H1 (cell line): ENCODE results near the gene ASCL5. TPM values are rescaled to one million over a fixed set of nuclear protein-coding genes. Genes with fewer than 3 reads are reported as not detected.

Experiments
- CTCF ChIA-PET: fragments of 300-600 bp; sonication (Branson Sonifier 250); formaldehyde crosslinking; loops from one replicate; lab custom pipeline; 2021; ENCODE audit not compliant: partially characterized antibody; lab: Charles Lee
- POLR2A ChIA-PET: fragments of 300-600 bp; sonication (Branson Sonifier 250); formaldehyde crosslinking; loops from one replicate; lab custom pipeline; 2021; ENCODE audit warnings: inconsistent platforms; ENCODE audit not compliant: partially characterized antibody; lab: Charles Lee
- DNase-seq, 2 experiments: peaks; one replicate each; pipeline versions ENCODE4 v3.0.0 to v3.0.0-alpha.2; 2010 to 2022; ENCODE audit warnings: low spot score in 2 of 2, low read depth in 1 of 2, mixed read lengths in 1 of 2
- FAIRE-seq: peaks from 2 replicates; lab custom pipeline; 2011; peaks lifted over from hg19 to GRCh38; lab: Jason Lieb, UNC
- H2AFZ ChIP-seq: 2 replicates; pipeline ENCODE4 v1.8.1; 2012; ENCODE audit warnings: low read length, inconsistent platforms
- H2AK5ac ChIP-seq: 2 replicates; pipeline ENCODE4 v1.6.1; 2013; ENCODE audit warnings: low read depth, low read length
- H2BK120ac ChIP-seq: replicated peaks from 2 replicates; pipeline ENCODE3; 2013; ENCODE audit warnings: low read depth, low read length, inconsistent platforms
- H2BK12ac ChIP-seq: 2 replicates; pipeline ENCODE4 v1.6.1; 2013; ENCODE audit warnings: low read depth, low read length
- H2BK15ac ChIP-seq: 2 replicates; pipeline ENCODE4 v1.6.1; 2013; ENCODE audit warnings: low read length
- H2BK20ac ChIP-seq: 2 replicates; pipeline ENCODE4 v1.6.1; 2013; ENCODE audit warnings: low read length
- H2BK5ac ChIP-seq: 2 replicates; pipeline ENCODE4 v1.6.1; 2013; ENCODE audit warnings: low read depth, low read length
- H3K14ac ChIP-seq: 2 replicates; pipeline ENCODE4 v1.6.1; 2013; ENCODE audit warnings: inconsistent platforms; ENCODE audit not compliant: insufficient read length
- H3K18ac ChIP-seq: 2 replicates; pipeline ENCODE4 v1.6.1; 2013; ENCODE audit warnings: low read length; ENCODE audit errors: extremely low read depth
- H3K23ac ChIP-seq: 2 replicates; pipeline ENCODE4 v1.6.1; 2013; ENCODE audit warnings: inconsistent platforms; ENCODE audit not compliant: insufficient read length
- H3K23me2 ChIP-seq: 2 replicates; pipeline ENCODE4 v1.6.1; 2013; ENCODE audit warnings: low read depth, low read length
- H3K27ac ChIP-seq: 2 replicates; pipeline ENCODE4 v1.6.1; 2011; ENCODE audit warnings: low read depth, low read length, inconsistent platforms
- H3K27me3 ChIP-seq, 4 experiments: replicated peaks in 1 of 4; 1 replicate in 1 of 4; 2 replicates in 3 of 4; pipeline versions ENCODE4 v1.6.1 to v1.8.1; 2011 to 2013; ENCODE audit warnings: low read length in 3 of 4, mild to moderate bottlenecking in 3 of 4, inconsistent platforms in 2 of 4, mixed read lengths in 2 of 4, moderate library complexity in 1 of 4; ENCODE audit not compliant: control insufficient read depth in 3 of 4, insufficient read depth in 3 of 4; ENCODE audit errors: extremely low read depth in 1 of 4
- H3K36me3 ChIP-seq, 4 experiments: 2 replicates each; pipeline versions ENCODE4 v1.6.1 to v1.8.1; 2011 to 2013; ENCODE audit warnings: mild to moderate bottlenecking in 4 of 4, low read length in 3 of 4, moderate library complexity in 2 of 4, control low read depth in 1 of 4, inconsistent platforms in 1 of 4; ENCODE audit not compliant: insufficient read depth in 4 of 4, control insufficient read depth in 2 of 4
- H3K4ac ChIP-seq: replicated peaks from 2 replicates; pipeline ENCODE3; 2013; ENCODE audit warnings: low read length, low read depth, mixed read lengths, inconsistent platforms; ENCODE audit not compliant: insufficient read length
- H3K4me1 ChIP-seq, 4 experiments: replicated peaks in 1 of 4; 1 replicate in 1 of 4; 2 replicates in 3 of 4; pipeline versions ENCODE4 v1.6.1 to v1.8.1; 2011 to 2013; ENCODE audit warnings: low read length in 3 of 4, inconsistent platforms in 2 of 4, mixed read lengths in 1 of 4; ENCODE audit not compliant: insufficient read depth in 4 of 4, control insufficient read depth in 3 of 4
- H3K4me2 ChIP-seq, 2 experiments: 2 replicates each; pipeline versions ENCODE4 v1.6.1 to v1.8.1; 2011 to 2013; ENCODE audit warnings: low read depth in 2 of 2, low read length in 2 of 2, control low read depth in 1 of 2, inconsistent platforms in 1 of 2, mild to moderate bottlenecking in 1 of 2; ENCODE audit not compliant: insufficient read depth in 1 of 2
- H3K4me3 ChIP-seq, 4 experiments: fragments of 200-600, 300-600 bp in 1 of 4; sonication (generic), shearing (Covaris generic), sonication (Bioruptor Twin) in 1 of 4; 2 replicates each; pipeline versions ENCODE4 v1.5.1 to v1.8.1; 2011 to 2016; ENCODE audit warnings: low read length in 4 of 4, low read depth in 3 of 4, control low read depth in 2 of 4, inconsistent platforms in 2 of 4, mild to moderate bottlenecking in 2 of 4, mixed read lengths in 1 of 4, moderate library complexity in 1 of 4; ENCODE audit not compliant: insufficient read depth in 2 of 4; ENCODE audit errors: extremely low read depth in 1 of 4
- H3K56ac ChIP-seq: replicated peaks from 2 replicates; pipeline ENCODE3; 2013; ENCODE audit warnings: low read depth, mild to moderate bottlenecking, mixed read lengths, low read length, inconsistent platforms; ENCODE audit not compliant: insufficient read length
- H3K79me1 ChIP-seq: 2 replicates; pipeline ENCODE4 v1.6.1; 2013; ENCODE audit warnings: low read depth, low read length, control low read depth
- H3K79me2 ChIP-seq, 2 experiments: 2 replicates each; pipeline versions ENCODE4 v1.6.1 to v1.8.1; 2012 to 2013; ENCODE audit warnings: low read length in 2 of 2, mild to moderate bottlenecking in 2 of 2, inconsistent platforms in 1 of 2; ENCODE audit not compliant: insufficient read depth in 2 of 2, control insufficient read depth in 1 of 2
- H3K9ac ChIP-seq, 4 experiments: replicated peaks in 1 of 4; 1 replicate in 1 of 4; 2 replicates in 3 of 4; pipeline versions ENCODE4 v1.6.1 to v1.8.1; 2011 to 2013; ENCODE audit warnings: low read depth in 3 of 4, low read length in 3 of 4, control low read depth in 2 of 4, mild to moderate bottlenecking in 2 of 4, moderate library complexity in 2 of 4, inconsistent platforms in 1 of 4; ENCODE audit errors: extremely low read depth in 1 of 4
- H3K9me3 ChIP-seq, 2 experiments: 2 replicates each; pipeline versions ENCODE4 v1.6.1 to v1.8.1; 2012 to 2013; ENCODE audit warnings: mild to moderate bottlenecking in 2 of 2, moderate library complexity in 2 of 2, control low read depth in 1 of 2, inconsistent platforms in 1 of 2, low read depth in 1 of 2, low read length in 1 of 2, mixed read lengths in 1 of 2; ENCODE audit not compliant: insufficient read depth in 2 of 2
- H4K20me1 ChIP-seq, 2 experiments: replicated peaks in 1 of 2; 2 replicates each; pipeline versions ENCODE3 to v1.8.1; 2011 to 2013; ENCODE audit warnings: inconsistent platforms in 2 of 2, low read length in 2 of 2, mild to moderate bottlenecking in 1 of 2; ENCODE audit not compliant: insufficient read depth in 2 of 2, control insufficient read depth in 1 of 2
- H4K5ac ChIP-seq: 2 replicates; pipeline ENCODE4 v1.6.1; 2013; ENCODE audit warnings: low read length, low read depth, mixed read lengths, inconsistent platforms; ENCODE audit not compliant: insufficient read length
- H4K8ac ChIP-seq: 2 replicates; pipeline ENCODE4 v1.8.0; 2013; ENCODE audit warnings: mild to moderate bottlenecking, moderate library complexity, low read length, inconsistent platforms; ENCODE audit not compliant: insufficient read depth; ENCODE audit errors: extremely low read depth
- H4K91ac ChIP-seq: replicated peaks from 2 replicates; pipeline ENCODE3; 2013; ENCODE audit warnings: low read length, mixed read lengths, inconsistent platforms; ENCODE audit not compliant: insufficient read length
- ATF2 ChIP-seq: IDR thresholded peaks from 2 replicates; pipeline ENCODE4 v1.6.1; 2012; ENCODE audit warnings: low read length, inconsistent platforms
- BCL11A ChIP-seq, 2 experiments: IDR thresholded peaks; one replicate each; pipeline ENCODE4 v1.6.1; 2011; ENCODE audit warnings: low read depth in 2 of 2, low read length in 2 of 2, mild to moderate bottlenecking in 2 of 2
- BRCA1 ChIP-seq: IDR thresholded peaks from 2 replicates; pipeline ENCODE4 v1.6.1; 2012; ENCODE audit warnings: low read depth, low read length, improper control_type of control experiment
- CBX8 ChIP-seq: fragments of 300-800, 300-1000 bp; sonication (generic); IDR thresholded peaks from 2 replicates; pipeline ENCODE4 v1.7.1; 2016; ENCODE audit warnings: low read depth, low read length, borderline replicate concordance
- CTCF ChIP-seq, 3 experiments: IDR thresholded peaks; 1 replicate in 2 of 3; 2 replicates in 1 of 3; pipeline versions ENCODE4 v1.5.1 to v1.6.1; 2011; ENCODE audit warnings: low read length in 3 of 3, mild to moderate bottlenecking in 3 of 3, inconsistent platforms in 2 of 3, low read depth in 1 of 3, moderate library complexity in 1 of 3; ENCODE audit not compliant: insufficient read depth in 1 of 3; ENCODE audit errors: control extremely low read depth in 1 of 3
- MAX ChIP-seq: IDR thresholded peaks from 2 replicates; pipeline ENCODE4 v1.6.1; 2012; ENCODE audit warnings: inconsistent platforms
- SIRT6 ChIP-seq: IDR thresholded peaks from one replicate; pipeline ENCODE4 v1.7.1; 2012; ENCODE audit warnings: low read length, inconsistent platforms
- SRF ChIP-seq: IDR thresholded peaks from 2 replicates; pipeline ENCODE4 v1.6.1; 2011; ENCODE audit warnings: mild to moderate bottlenecking, low read depth, low read length, moderate library complexity
- TBP ChIP-seq: IDR thresholded peaks from 2 replicates; pipeline ENCODE4 v1.6.1; 2011; ENCODE audit warnings: low read depth, low read length, improper control_type of control experiment
- WGBS, 2 experiments: shearing (Covaris generic) in 1 of 2; methylation state at CpG; one replicate each; pipeline versions ENCODE4 v1.1.6 to v1.1.7; 2013 to 2015; ENCODE audit warnings: low lambda C conversion rate in 2 of 2, mixed read lengths in 2 of 2, inconsistent platforms in 1 of 2, low coverage in 1 of 2, missing lambda C conversion rate in 1 of 2; ENCODE audit not compliant: insufficient replicate concordance in 2 of 2, insufficient coverage in 1 of 2, insufficient read length in 1 of 2; ENCODE audit errors: extremely low coverage in 1 of 2, missing lambda C conversion rate in 1 of 2; 5-methylcytosine and 5-hydroxymethylcytosine counted together
- polyA plus RNA-seq, 7 experiments: library from polyadenylated mRNA; depleted of rRNA in 3 of 7; stranded (reverse) in 5 of 7; unstranded in 2 of 7; fragments of >200 nt in 5 of 7; fragments of 200-250 nt in 2 of 7; gene quantifications; 1 replicate in 5 of 7; 2 replicates in 1 of 7; 4 replicates in 1 of 7; pipeline versions ENCODE4 v1.2.1 to v1.2.3, GENCODE V29; 2011 to 2013; ENCODE audit warnings: missing spikeins in 2 of 7, mixed read lengths in 2 of 7
- total RNA-seq: library from RNA; stranded (reverse); fragmentation: NEBNext Ultra II Directional; extraction: Animal tissue kit (Norgen Biotek cat#: 25700); gene quantifications from 2 replicates; pipeline ENCODE4 v1.2.1, GENCODE V29; 2021

The ASCL5 gene
- total and polyA plus RNA-seq, 2 of the 8 experiments (the other 6 are each of a cell fraction or from before 2014, with no cell fraction given): 0.29 to 0.41 TPM

GRCh38 chr1:201141418-201141817 lies 14.4 kb upstream of the ASCL5 start:
- no peak overlapping the region for H2BK120ac ChIP-seq
- no peak for FAIRE-seq
- H4K5ac ChIP-seq: no peak overlapping the region
- H2BK12ac ChIP-seq: no peak overlapping the region
- ChIA-PET POLR2A (interaction anchor here (0.8 to 4.4 kb wide), 6 partner anchors 9 to 85 kb away, joined by 3 to 20 read pairs (median 4); partner anchors contain the start of gene TMEM9), CTCF (interaction anchor here (1.1 to 5.8 kb wide), 7 partner anchors 8 to 112 kb away, joined by 3 to 32 read pairs (median 6); partner anchors contain the start of gene ASCL5)
- no peak overlapping the region for H3K27ac ChIP-seq
- H3K23me2 ChIP-seq: no peaks in the 10 kb centered on the region
- H3K79me1 ChIP-seq: no peaks in the 10 kb centered on the region
- H2AK5ac ChIP-seq: no peak overlapping the region
- DNase-seq: no peak
- H3K79me2 ChIP-seq: no peaks in the 10 kb centered on the region
- H4K91ac ChIP-seq: no peak overlapping the region
- H2BK5ac ChIP-seq: no peak overlapping the region
- no peaks in the 10 kb centered on the region for H3K27me3 ChIP-seq
- H2BK15ac ChIP-seq: no peak overlapping the region
- H3K4me1 ChIP-seq: no peaks in the 10 kb centered on the region
- H4K20me1 ChIP-seq: peaks cover 12 to 16% of the 10 kb centered on the region in 2 experiments
- H2BK20ac ChIP-seq: no peak overlapping the region
- H4K8ac ChIP-seq: no peak overlapping the region
- no peaks in the 10 kb centered on the region for H3K9me3 ChIP-seq
- no peak overlapping the region for H3K4me2 ChIP-seq
- no peak overlapping the region for H3K4ac ChIP-seq
- peaks cover 46 to 84% (median 68%) of the 10 kb centered on the region in 4 experiments for H3K36me3 ChIP-seq
- 92% methylated on average over 5 of the region's 5 CpGs; no CpG with 5 or more reads in 1 of the 2 experiments for WGBS, 2 experiments
- H3K14ac ChIP-seq: no peak overlapping the region
- H3K4me3 ChIP-seq: no peak overlapping the region
- H3K23ac ChIP-seq: no peak overlapping the region
- no peak overlapping the region for H3K18ac ChIP-seq
- H3K9ac ChIP-seq: no peak overlapping the region
- no peak overlapping the region for H2AFZ ChIP-seq
- no peak overlapping the region for H3K56ac ChIP-seq
- no peak for TF ChIP-seq ATF2
- TF ChIP-seq CTCF (IDR thresholded peaks at IDR 0.05; ENCODE audit: control extremely low read depth in 1 of 3, insufficient read depth in 1 of 3, low read depth in 1 of 3, low read length in 3 of 3): no peak
- no peak for TF ChIP-seq BCL11A (IDR thresholded peaks at IDR 0.05; ENCODE audit: low read depth in 2 of 2, low read length in 2 of 2)
- TF ChIP-seq SIRT6: no peak
- TF ChIP-seq TBP: no peak
- no peak for TF ChIP-seq CBX8
- no peak for TF ChIP-seq BRCA1
- no peak for TF ChIP-seq SRF
- TF ChIP-seq MAX: no peak
